PC-3 (cell line): ENCODE data around the gene ASB2. TPM values are rescaled to one million over a fixed set of nuclear protein-coding genes. Genes with fewer than 3 reads are reported as not detected.

Source experiments
- ATAC-seq: fragments of 200-7000 bp; cut with Tn5 transposase; 2 replicates; pipeline ENCODE4 v1.9.1; 2020; ENCODE audit warnings: mild to moderate bottlenecking, moderate library complexity
- BruUV-seq: library from RNA; stranded (reverse); fragments of 400-500 nt; replicated peaks from 2 replicates; lab custom pipeline; 2021; lab: Mats Ljungman, UMichigan
- CTCF ChIA-PET: fragments of 300-600 bp; sonication (Branson Sonifier 250); formaldehyde crosslinking; loops from one replicate; lab custom pipeline; 2022; ENCODE audit warnings: antibody characterized with exemption; lab: Charles Lee
- POLR2A ChIA-PET: fragments of 300-600 bp; sonication (Branson Sonifier 250); formaldehyde crosslinking; loops from one replicate; lab custom pipeline; 2022; ENCODE audit warnings: antibody characterized with exemption; ENCODE audit not compliant: unreplicated experiment; lab: Charles Lee
- DNase-seq: peaks from one replicate; pipeline ENCODE4 v3.0.0-alpha.2; 2015
- H2AFZ ChIP-seq: fragments of 300-600 bp; sonication (generic); 2 replicates; pipeline ENCODE4 v1.6.0; 2016; ENCODE audit warnings: antibody characterized with exemption, low read length
- H3F3A ChIP-seq: fragments of 300-600 bp; sonication (generic); one replicate; pipeline ENCODE4 v1.6.0; 2017; ENCODE audit warnings: antibody characterized with exemption, low read length, control low read depth, mild to moderate bottlenecking; ENCODE audit not compliant: unreplicated experiment
- H3K27ac ChIP-seq: fragments of 300-600 bp; sonication (generic); 2 replicates; pipeline ENCODE4 v1.5.1; 2016; ENCODE audit warnings: mild to moderate bottlenecking, low read length
- H3K27me3 ChIP-seq: fragments of 300-600 bp; sonication (generic); 2 replicates; pipeline ENCODE4 v1.6.1; 2016; ENCODE audit warnings: low read length, mixed read lengths
- H3K36me3 ChIP-seq: fragments of 300-600 bp; sonication (generic); 2 replicates; pipeline ENCODE4 v1.6.1; 2016; ENCODE audit warnings: low read depth, mixed run types, low read length, mixed read lengths
- H3K4me1 ChIP-seq: fragments of 300-600 bp; sonication (generic); 2 replicates; pipeline ENCODE4 v1.5.1; 2016; ENCODE audit warnings: low read length; ENCODE audit not compliant: insufficient read depth
- H3K4me2 ChIP-seq: fragments of 300-600 bp; sonication (generic); 2 replicates; pipeline ENCODE4 v1.6.0; 2016; ENCODE audit warnings: low read length
- H3K4me3 ChIP-seq: fragments of 300-600 bp; sonication (generic); 2 replicates; pipeline ENCODE4 v1.5.1; 2016; ENCODE audit warnings: mild to moderate bottlenecking, low read length, mixed read lengths
- H3K79me2 ChIP-seq: fragments of 300-600 bp; sonication (generic); 2 replicates; pipeline ENCODE4 v1.6.1; 2017; ENCODE audit warnings: low read length, mixed read lengths
- H3K9ac ChIP-seq: fragments of 300-600 bp; sonication (generic); 2 replicates; pipeline ENCODE4 v1.6.0; 2016; ENCODE audit warnings: mild to moderate bottlenecking, low read length
- H3K9me2 ChIP-seq: fragments of 300-600 bp; sonication (generic); replicated peaks from 2 replicates; pipeline ENCODE4 v1.6.1; 2016; ENCODE audit warnings: mixed run types, low read length, mixed read lengths
- H3K9me3 ChIP-seq: fragments of 300-600 bp; sonication (generic); 2 replicates; pipeline ENCODE4 v1.6.1; 2016; ENCODE audit warnings: low read length, mixed read lengths
- H4K20me1 ChIP-seq: fragments of 300-600 bp; sonication (generic); 2 replicates; pipeline ENCODE4 v1.6.1; 2016; ENCODE audit warnings: low read length, mixed read lengths
- EZH2 ChIP-seq: fragments of 300-600 bp; sonication (generic); IDR thresholded peaks from one replicate; pipeline ENCODE4 v1.6.1; 2017; ENCODE audit warnings: antibody characterized with exemption, mild to moderate bottlenecking, low read length; ENCODE audit not compliant: unreplicated experiment
- EZH2phosphoT487 ChIP-seq: fragments of 300-600 bp; sonication (generic); IDR thresholded peaks from 2 replicates; pipeline ENCODE4 v1.6.1; 2018; ENCODE audit warnings: mild to moderate bottlenecking, antibody characterized with exemption, low read length, borderline replicate concordance
- intact Hi-C: fragments of 100-400 bp; cut with micrococcal nuclease; formaldehyde crosslinking; loops from 2 replicates; pipeline ENCODE4 v1.9.0; 2023
- total RNA-seq: library from RNA; depleted of rRNA; stranded (reverse); fragments of >200 nt; gene quantifications from 2 replicates; pipeline ENCODE4 v1.2.3, GENCODE V29; 2014
- TF ChIP-seq, protein P1 (sequence below): fragments of 300-600 bp; sonication (generic); conservative IDR thresholded peaks from 2 replicates; pipeline ENCODE4 v1.5.1; 2017; ENCODE audit warnings: antibody characterized with exemption, low read depth, mild to moderate bottlenecking, low read length

Gene ASB2
- total RNA-seq, 1 experiment from 2014 or later = 0.22 TPM

DNA sequence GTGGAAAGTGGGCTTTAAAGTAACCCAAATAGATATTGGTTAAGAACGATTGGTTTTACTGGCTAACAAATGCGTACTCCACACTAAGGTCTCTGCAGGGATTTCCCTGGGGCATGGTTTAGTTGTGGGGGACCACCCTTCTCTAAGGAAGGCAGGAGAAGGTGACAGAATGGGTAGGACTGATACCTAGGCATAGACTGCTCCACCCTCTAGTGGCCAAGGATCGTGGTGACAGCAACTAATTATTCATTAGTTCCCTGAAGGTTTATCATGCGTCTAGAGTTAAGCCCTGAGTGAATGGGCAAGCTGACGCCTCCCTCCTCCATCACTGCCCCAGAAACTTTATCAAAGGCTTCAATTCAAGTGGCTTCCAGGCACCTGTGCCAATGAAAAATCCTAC lies 40.1 kb downstream of the ASB2 start:
- Histone ChIP-seq H3K36me3 (no peaks in the 10 kb centered on the region), H3K9me2 (no peaks in the 10 kb centered on the region), H3K27me3 (no peaks in the 10 kb centered on the region; the same call in 1 of the 2 replicates), H2AFZ (no peak overlapping the region), H3K4me2 (no peak overlapping the region), H3K27ac (no peak overlapping the region), H3K4me3 (no peak overlapping the region), H3K79me2 (no peaks in the 10 kb centered on the region), H3F3A (no peaks in the 10 kb centered on the region), H3K9me3 (no peaks in the 10 kb centered on the region), H3K9ac (no peak overlapping the region), H3K4me1 (peaks cover 13% of the 10 kb centered on the region), H4K20me1 (no peaks in the 10 kb centered on the region)
- BruUV-seq = no TSS peak
- DNase-seq = peak; percentile 58
- no peak for TF ChIP-seq EZH2
- no peak for TF ChIP-seq EZH2phosphoT487
- TF ChIP-seq, protein P1, sequence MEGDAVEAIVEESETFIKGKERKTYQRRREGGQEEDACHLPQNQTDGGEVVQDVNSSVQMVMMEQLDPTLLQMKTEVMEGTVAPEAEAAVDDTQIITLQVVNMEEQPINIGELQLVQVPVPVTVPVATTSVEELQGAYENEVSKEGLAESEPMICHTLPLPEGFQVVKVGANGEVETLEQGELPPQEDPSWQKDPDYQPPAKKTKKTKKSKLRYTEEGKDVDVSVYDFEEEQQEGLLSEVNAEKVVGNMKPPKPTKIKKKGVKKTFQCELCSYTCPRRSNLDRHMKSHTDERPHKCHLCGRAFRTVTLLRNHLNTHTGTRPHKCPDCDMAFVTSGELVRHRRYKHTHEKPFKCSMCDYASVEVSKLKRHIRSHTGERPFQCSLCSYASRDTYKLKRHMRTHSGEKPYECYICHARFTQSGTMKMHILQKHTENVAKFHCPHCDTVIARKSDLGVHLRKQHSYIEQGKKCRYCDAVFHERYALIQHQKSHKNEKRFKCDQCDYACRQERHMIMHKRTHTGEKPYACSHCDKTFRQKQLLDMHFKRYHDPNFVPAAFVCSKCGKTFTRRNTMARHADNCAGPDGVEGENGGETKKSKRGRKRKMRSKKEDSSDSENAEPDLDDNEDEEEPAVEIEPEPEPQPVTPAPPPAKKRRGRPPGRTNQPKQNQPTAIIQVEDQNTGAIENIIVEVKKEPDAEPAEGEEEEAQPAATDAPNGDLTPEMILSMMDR = peak; percentile 68; the same call in 1 of the 2 replicates
- CTCF ChIA-PET = no interaction called here
- ATAC-seq = peak; percentile 46
- POLR2A ChIA-PET = no interaction called here
- intact Hi-C loops = loop anchor here (2.0 kb wide), 1 partner anchor 201 kb away; no protein-coding TSS in a partner anchor

DNA sequence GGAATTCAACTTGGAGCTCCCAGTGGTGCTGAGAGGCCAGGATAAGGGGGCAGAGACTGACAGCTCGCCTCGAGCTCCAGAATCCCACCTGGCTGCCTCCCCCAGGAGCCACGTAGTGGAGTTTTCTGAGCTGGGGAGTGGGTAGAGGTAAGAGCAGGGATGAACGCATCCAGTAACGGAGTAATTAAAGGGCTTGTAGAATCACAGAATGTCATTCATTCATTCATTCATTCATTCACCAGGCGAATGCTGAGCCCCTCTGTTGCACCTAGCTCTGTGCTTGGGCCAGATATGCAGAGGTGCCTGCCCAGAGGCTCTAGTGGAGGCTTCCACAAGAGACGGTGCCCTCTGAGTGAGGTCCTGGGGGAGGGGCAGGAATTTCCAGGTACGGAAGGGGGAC lies 41.2 kb downstream of the ASB2 start:
- POLR2A ChIA-PET = no interaction called here

DNA sequence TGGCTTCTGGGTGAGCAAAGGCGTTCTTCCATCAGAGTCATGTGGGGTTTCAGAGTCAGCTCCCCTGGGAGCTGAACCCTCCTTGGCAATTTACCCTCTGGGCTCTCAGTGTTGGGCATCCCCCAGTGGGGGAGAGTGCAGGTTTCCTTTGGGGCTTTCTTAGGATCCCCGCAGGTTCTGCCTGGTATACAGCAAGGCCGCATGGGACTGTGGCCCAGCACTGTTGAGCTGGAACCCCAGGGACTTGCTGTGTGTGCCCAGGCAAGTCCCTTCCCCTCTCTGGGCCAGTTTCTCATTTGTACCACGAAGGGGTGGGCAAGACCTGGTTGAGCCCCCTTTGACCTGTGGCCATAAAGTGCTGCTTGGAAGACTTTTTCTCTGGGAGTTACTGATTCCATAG lies 43.7 kb downstream of the ASB2 start:
- no peak for ATAC-seq
- H3K4me2 ChIP-seq = no peak overlapping the region
- H3K36me3 ChIP-seq = no peaks in the 10 kb centered on the region
- ChIA-PET POLR2A (no interaction called here), CTCF (no interaction called here)
- intact Hi-C loops = no loop called here
- no peak overlapping the region for H3K27ac ChIP-seq
- no peak overlapping the region for H3K4me3 ChIP-seq
- no peaks in the 10 kb centered on the region for H4K20me1 ChIP-seq
- no peak overlapping the region for H2AFZ ChIP-seq
- H3K4me1 ChIP-seq = no peaks in the 10 kb centered on the region
- no peak overlapping the region for H3K9ac ChIP-seq
- H3K27me3 ChIP-seq = no peaks in the 10 kb centered on the region; the same call in 1 of the 2 replicates
- BruUV-seq = no TSS peak
- no peak for DNase-seq
- no peaks in the 10 kb centered on the region for H3K9me3 ChIP-seq
- TF ChIP-seq EZH2phosphoT487 (no peak), EZH2 (no peak)
- TF ChIP-seq, protein P1 = no peak
- H3F3A ChIP-seq = no peaks in the 10 kb centered on the region
- no peaks in the 10 kb centered on the region for H3K9me2 ChIP-seq
- H3K79me2 ChIP-seq = no peaks in the 10 kb centered on the region

More for the DNA sequence above, 41.2 kb downstream of the ASB2 start:
- CTCF ChIA-PET = interaction anchor here (0.6 kb wide), 1 partner anchor 67 kb away, joined by 5 read pairs; no protein-coding TSS in a partner anchor
- H3K9me3 ChIP-seq = no peaks in the 10 kb centered on the region
- ATAC-seq (no peak), DNase-seq (no peak)
- H3K27ac ChIP-seq = no peak overlapping the region
- H4K20me1 ChIP-seq = no peaks in the 10 kb centered on the region
- no peaks in the 10 kb centered on the region for H3K9me2 ChIP-seq
- H3K36me3 ChIP-seq = no peaks in the 10 kb centered on the region
- H3K4me3 ChIP-seq = no peak overlapping the region
- intact Hi-C loops = no loop called here
- H3K79me2 ChIP-seq = no peaks in the 10 kb centered on the region
- no peaks in the 10 kb centered on the region for H3F3A ChIP-seq
- H3K9ac ChIP-seq = no peak overlapping the region
- H3K4me1 ChIP-seq = peaks cover 5% of the 10 kb centered on the region; the same call in 1 of the 2 replicates
- TF ChIP-seq, protein P1 = no peak
- TF ChIP-seq EZH2 = no peak
- no peak for TF ChIP-seq EZH2phosphoT487
- no peaks in the 10 kb centered on the region; the same call in 1 of the 2 replicates for H3K27me3 ChIP-seq
- no TSS peak for BruUV-seq
- H3K4me2 ChIP-seq = no peak overlapping the region
- no peak overlapping the region for H2AFZ ChIP-seq
